Measurements from ENCODE around the gene C1QTNF3. TPM values are rescaled to one million over a fixed set of nuclear protein-coding genes. Genes with fewer than 3 reads are reported as not detected.

Gene C1QTNF3
- total and polyA plus RNA-seq, 12 donors = 0.51 to 6.3 (median 1.3) TPM

DNA sequence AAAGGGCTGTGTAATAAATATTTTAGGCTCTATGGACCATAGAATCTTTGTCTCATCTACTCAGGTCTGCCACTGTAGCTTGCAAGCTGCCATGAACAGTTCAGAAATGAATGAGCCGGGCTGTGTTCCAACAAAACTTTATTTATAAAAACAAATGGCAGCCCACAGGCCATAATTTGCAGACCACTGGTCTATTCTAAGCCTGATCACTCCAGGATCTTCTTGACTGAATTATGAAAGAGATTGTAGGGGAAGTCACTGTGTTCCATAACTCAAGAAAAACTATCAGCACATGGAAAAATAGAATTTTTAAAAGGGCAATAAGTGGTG is 11.4 kb upstream of the C1QTNF3 start:
- ATAC-seq (peak in 1 of 8 donors; percentile 35), DNase-seq (no peak)
- no peaks in the 10 kb centered on the region for H3K9me3 ChIP-seq
- H3K27ac ChIP-seq = peak overlapping the region in 4 of 10 donors; percentile 36 to 54 (median 42)
- intact Hi-C loops (cut with DNase I) = no loop called here
- TF ChIP-seq, protein P1, sequence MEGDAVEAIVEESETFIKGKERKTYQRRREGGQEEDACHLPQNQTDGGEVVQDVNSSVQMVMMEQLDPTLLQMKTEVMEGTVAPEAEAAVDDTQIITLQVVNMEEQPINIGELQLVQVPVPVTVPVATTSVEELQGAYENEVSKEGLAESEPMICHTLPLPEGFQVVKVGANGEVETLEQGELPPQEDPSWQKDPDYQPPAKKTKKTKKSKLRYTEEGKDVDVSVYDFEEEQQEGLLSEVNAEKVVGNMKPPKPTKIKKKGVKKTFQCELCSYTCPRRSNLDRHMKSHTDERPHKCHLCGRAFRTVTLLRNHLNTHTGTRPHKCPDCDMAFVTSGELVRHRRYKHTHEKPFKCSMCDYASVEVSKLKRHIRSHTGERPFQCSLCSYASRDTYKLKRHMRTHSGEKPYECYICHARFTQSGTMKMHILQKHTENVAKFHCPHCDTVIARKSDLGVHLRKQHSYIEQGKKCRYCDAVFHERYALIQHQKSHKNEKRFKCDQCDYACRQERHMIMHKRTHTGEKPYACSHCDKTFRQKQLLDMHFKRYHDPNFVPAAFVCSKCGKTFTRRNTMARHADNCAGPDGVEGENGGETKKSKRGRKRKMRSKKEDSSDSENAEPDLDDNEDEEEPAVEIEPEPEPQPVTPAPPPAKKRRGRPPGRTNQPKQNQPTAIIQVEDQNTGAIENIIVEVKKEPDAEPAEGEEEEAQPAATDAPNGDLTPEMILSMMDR (IDR thresholded peaks at IDR 0.05) = no peak
- no peaks in the 10 kb centered on the region for H3K27me3 ChIP-seq
- H3K4me1 ChIP-seq = peaks cover 0 to 31% (median 16%) of the 10 kb centered on the region in 9 donors
- H3K4me3 ChIP-seq = no peak overlapping the region
- H3K36me3 ChIP-seq = peaks cover 0 to 20% (median 0%) of the 10 kb centered on the region in 9 donors
- 97 to 98% methylated on average over 1 of the region's 1 CpG for WGBS, 2 donors

DNA sequence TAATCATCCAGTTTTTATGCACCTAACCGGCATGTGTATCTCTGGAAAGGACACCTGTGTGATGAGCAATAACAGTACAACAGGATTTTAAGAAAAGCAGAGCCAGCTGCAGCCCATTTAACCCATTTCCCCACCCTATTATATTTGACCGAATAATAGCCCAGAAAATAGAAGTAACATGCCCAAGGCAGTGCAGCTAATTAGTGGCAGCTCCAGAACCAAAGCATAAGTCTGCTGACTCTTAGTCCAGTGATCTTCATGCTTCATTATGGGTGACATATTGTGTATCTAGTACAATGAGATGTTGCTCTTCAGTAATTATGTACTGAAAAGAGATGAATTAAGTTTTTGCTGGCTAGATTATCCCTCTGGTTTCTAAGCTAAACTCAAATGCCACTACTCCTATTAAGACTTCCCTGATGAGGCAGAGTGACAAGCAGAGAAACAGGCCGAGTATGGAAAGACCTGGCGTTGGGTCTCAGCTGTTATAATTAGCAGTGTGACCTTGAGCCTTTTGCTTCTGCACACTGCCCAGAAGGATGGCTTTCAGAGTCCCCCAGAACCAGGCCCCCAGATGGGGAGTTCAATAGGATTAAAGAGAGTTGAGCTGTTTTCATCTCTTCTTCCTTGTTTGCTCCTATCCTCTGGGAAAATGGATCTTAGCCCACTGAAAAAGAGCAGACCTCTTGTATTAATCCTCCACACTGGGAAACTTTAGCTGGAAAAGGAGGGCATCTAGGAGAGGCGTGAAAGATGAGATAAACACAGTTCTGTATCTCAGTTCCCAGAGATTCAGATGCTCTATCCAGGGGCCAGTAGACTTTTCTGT is 10.8 kb upstream of the C1QTNF3 start:
- Histone ChIP-seq H3K27me3 (no peaks in the 10 kb centered on the region), H3K4me3 (no peak overlapping the region), H3K36me3 (peaks cover 0 to 22% (median 0%) of the 10 kb centered on the region in 9 donors), H3K4me1 (peaks cover 0 to 31% (median 16%) of the 10 kb centered on the region in 9 donors), H3K27ac (peak overlapping the region in 6 of 10 donors; percentile 4 to 54 (median 38)), H3K9me3 (no peaks in the 10 kb centered on the region)
- intact Hi-C loops (cut with DNase I) = no loop called here
- ATAC-seq = peak in 7 of 8 donors; percentile 54 to 94 (median 82)
- 61 to 75% methylated on average over 5 of the region's 5 CpGs for WGBS, 2 donors
- TF ChIP-seq, protein P1 (IDR thresholded peaks at IDR 0.05) = no peak
- no peak for DNase-seq

DNA sequence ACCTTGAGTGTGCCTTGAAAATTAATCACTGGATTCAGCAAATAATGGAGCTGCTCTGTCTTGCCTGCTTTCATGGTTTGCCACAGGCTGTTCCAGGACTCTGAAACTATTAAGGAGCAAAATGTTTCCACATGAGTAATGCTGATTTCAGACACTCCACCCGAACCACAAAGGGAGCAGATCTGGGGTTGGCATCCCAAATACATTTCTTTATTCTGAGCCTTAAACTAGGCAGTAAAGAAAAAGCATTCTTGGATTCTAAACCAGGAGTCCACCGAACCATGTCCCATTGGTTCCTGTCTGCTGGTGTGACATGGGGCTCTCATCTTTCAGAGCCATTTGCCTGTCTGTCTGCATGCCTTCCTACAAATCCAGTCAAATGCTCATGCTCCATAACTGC is 10.1 kb upstream of the C1QTNF3 start:
- DNase-seq (no peak), ATAC-seq (peak in 7 of 8 donors; percentile 22 to 68 (median 52))
- intact Hi-C loops (cut with DNase I) = no loop called here
- Histone ChIP-seq H3K9me3 (no peaks in the 10 kb centered on the region), H3K36me3 (peaks cover 0 to 17% (median 0%) of the 10 kb centered on the region in 9 donors), H3K27ac (peak overlapping the region in 7 of 10 donors; percentile 7 to 54 (median 36)), H3K4me3 (no peak overlapping the region), H3K27me3 (no peaks in the 10 kb centered on the region), H3K4me1 (peaks cover 0 to 31% (median 16%) of the 10 kb centered on the region in 9 donors)
- WGBS, 2 donors = 80 to 87% methylated on average over 2 of the region's 2 CpGs
- TF ChIP-seq, protein P1 (IDR thresholded peaks at IDR 0.05) = no peak

DNA sequence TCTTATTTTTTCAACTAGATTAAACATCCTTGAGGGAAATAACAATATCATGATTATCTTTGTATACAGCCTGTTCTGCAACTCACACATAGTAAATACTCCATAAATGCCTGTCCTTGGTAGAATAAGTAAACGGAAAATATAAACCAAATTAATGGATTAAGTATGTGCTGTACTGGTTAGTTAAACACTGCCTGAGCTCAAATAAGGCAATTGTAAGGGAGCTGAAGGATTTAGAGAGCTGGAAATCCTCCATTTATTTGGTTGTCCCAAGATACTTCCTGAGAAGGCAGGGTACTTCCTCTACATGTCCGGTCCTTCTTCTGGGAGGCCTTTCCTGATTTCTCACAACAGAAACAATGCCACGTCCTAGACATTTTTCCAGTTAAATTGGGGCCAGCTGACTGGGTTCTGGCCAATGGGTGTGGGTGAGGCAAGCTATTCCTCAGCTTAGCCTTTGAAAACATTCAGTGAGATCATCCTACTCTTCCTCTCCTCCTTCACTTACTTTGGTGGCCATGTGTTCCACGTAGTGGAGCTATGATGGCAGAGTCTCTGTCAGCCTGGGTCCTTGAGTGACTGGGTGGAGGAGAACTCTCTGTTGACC is 8.5 kb upstream of the C1QTNF3 start:
- DNase-seq (no peak), ATAC-seq (no peak)
- Histone ChIP-seq H3K27ac (no peak overlapping the region), H3K36me3 (peaks cover 0 to 16% (median 0%) of the 10 kb centered on the region in 9 donors), H3K4me1 (peaks cover 0 to 39% (median 16%) of the 10 kb centered on the region in 9 donors), H3K4me3 (no peak overlapping the region), H3K9me3 (no peaks in the 10 kb centered on the region), H3K27me3 (no peaks in the 10 kb centered on the region)
- TF ChIP-seq, protein P1 (IDR thresholded peaks at IDR 0.05) = no peak
- 77 to 81% methylated on average over 4 of the region's 4 CpGs for WGBS, 2 donors
- intact Hi-C loops (cut with DNase I) = no loop called here

All from heart right ventricle (tissue), 16 donors.